Limb (tissue), 2 donors: ENCODE data around the gene NPM3.

ENCODE experiments used
- DNase-seq, 2 donors: peaks; one replicate each; pipeline ENCODE4 v3.0.0-alpha.2; 2016; ENCODE audit errors: extremely low spot score in 2 of 2

The NPM3 gene

DNA sequence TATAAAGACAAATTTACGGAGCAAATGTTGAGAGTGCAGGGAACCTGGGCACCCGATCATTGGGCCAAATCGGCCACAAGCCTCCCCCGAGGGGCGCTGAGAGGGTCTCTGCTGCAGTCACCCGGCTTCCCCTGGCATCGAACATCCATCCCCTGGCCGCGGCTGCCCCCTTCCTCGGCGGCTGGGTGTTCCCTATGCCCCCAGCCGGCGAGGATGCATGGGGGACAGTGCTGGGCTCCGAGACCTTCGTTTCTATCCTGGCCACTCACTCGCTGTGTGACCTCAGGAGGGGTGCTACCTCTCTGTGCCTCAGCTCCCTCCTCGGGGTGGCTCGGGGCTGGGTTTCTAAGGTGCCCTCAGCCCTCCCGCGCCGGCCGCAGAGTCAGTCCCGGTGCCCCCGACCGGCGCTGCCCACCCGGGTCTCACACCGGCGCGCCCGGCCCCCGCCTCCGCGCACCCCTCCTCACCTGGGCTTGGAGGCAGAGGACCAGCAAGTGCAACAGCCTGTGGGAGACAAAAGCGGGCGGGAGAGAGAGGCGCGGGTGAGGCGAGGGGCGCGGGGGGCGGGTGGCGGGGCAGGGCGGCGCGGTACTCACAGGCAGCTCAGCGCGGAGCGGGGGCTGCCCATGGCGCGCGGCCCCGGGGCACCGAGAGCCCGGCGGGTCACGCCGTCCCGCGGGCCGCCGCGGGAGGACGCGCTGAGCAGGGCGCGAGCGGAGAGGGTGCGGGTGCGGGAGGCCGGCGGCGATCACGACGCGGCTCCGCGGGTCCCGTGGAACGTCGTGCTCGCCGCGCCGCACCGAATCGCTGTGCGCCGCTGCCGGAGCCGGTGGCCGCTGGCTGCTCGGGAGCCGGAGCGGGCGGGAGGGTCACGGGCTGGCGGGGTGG, 7.7 kb downstream of the NPM3 start, which contains the start of gene FGF8:
TSS of gene FGF8 (minus strand) at position 842 of the 888 bp plus-strand sequence. CDS start at position 628, 214 bp downstream.
- DNase-seq, result peak in 1 of 2 donors; percentile 42

DNA sequence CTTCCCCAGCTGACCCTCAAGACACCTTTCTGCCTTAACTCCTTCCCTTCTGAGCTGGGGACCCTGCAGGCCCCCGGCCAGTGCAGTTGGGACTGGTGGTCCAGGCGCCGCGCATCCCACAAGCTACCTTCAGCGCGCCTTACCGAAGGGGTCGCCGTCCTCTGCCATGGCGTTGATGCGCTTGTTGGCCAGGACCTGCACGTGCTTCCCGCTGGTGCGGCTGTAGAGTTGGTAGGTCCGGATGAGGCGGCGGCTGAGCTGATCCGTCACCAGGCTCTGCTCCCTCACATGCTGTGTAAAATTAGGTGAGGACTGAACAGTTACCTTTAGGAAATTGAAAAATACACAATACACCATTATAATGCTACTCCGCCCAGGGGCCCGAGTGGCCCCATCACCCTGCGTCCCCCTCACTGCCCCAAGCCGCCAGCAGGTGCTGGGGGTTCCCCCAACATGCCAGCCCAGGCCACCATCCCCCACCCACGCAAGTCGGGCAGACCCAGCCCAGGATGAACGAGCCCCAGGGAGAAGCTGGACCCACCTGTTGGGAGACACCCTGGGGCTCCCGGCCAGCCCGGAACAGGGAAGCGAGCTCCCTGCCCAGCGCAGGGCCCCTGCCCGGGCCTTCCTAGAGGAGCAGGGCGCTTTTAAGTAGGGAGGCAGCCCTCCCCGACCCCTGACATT, 8.5 kb downstream of the NPM3 start:
- DNase-seq, result no peak

DNA sequence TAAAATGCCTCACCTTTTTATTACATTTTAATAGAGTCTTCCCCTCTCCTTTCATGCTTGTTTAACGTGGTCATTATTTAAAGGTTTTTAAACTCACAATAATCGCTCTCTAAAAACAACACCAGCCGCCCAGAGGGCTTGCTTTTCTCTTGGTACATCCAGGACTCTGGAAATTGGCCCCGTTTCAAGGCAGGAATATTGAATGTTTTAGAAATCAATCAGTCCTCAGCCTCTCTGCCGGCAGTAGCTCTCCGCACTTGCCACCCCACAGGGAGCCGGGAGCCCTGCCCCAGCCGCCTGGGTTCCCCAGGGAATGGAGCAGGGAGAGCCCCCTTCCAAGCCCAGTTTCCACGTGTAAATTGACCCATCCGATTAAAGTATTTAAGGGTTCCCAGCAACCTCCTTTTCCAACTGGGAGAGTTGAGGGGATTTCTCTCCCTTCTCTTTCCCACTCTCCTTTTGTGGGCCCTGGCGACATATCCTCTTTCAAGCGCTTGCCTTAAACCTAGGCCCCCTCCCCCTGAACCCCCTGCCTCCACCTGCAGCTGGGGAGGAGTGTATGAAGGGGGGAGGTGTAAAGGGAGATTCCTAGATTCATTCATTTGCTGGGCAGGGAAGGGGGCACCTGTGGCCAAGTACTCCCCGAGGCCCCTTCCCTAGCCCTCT, 9.2 kb downstream of the NPM3 start:
- DNase-seq, result no peak

DNA sequence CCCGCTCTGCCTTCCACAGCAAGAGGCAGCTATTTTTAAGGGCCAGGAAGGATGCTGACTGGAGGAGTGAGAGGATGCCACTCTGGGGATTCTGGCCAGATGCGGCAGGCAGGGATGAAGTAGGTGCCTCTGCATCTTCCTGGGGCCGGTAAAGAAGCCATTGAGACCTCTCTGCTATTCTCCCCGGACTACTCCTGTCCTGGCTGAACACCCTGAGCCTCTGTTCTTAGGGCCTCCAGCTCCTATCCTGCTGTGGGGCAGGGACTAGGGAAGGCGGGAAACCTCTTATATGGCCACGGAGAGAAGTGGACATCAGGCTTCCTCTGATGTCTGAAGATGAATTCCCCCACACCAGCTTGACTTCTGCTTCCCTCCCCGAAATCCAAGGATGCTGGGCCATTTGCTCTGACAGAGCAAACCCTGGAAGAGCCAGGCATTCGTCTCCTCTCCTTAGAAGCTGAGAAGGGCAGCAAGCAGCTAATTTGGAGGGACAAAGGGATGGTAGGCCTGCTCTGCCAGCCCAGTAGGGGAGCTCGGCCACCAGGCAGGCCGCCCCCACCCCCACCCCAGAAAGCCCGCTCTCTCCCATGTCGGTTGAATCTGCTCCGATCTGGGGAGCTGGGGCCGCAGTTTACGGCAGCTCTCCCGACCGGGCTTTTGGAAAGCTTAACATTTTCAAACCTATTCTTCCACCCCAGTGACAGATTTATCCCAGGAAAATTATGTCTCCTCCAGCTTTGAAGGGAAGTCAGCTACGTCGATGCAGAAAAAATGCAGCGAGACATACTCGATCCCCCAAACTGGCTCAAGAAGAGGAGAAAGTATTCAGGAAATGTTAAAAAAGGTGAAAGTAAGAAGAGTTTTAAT, 10.1 kb downstream of the NPM3 start:
- no peak for DNase-seq

DNA sequence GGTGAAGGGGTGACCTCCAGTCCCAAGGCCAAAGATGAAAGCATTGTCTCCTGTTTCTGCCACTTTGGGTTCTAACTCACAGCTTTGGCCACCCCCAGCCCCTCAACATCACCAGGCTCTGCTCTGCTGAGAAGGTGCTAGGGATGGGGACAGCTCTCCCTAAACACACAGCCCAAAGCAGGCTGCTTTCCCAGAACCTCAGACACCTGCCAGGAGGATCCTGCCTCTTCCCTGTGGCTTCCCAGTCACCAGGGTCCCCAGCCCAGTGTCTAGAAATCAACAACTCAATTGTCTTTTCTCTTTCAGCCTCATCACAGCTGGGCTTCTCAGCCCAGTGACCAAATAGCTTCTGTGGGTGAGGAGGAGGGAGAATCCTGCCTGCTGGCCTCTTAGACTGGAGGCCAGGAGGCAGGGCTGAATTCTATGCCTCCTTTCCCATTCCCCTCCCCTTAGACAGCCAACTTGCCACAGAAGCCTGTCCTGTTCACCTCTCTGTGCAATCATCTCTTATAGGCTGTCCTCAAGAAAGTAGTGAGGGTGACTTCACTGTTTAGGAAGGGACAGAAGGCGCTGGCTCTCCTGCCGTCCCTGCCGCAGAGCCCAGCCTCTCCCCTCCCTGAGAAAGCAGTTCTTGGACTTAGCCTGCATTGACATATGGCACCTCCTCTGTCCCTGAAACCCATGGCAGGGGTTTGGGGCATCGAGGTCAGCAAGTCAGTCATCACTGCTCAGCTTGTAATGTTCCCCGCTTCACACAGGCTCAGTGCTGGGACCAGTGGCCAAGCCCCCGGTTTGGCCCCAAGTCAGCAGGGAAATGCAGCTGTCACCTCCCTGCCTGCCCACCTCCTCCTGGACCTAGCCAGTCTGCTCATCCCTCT, 11.0 kb downstream of the NPM3 start:
- no peak for DNase-seq

DNA sequence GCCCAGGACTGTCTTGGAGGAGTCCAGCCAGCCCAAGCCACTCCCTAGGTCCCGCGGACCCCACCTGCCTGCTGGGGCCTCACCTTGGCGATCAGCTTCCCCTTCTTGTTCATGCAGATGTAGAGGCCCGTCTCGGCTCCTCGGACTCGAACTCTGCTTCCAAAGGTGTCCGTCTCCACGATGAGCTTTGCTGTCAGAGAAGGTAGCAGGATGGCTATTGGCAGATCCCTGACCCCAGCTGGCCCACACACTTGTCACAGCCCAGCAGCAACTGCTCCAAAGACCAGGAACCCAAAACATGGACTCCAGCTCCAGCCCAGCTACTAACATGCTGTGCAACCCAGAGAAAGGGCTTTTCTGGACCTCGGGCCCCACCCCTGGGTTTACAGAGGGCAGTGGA, 11.9 kb downstream of the NPM3 start:
- DNase-seq, result no peak

DNA sequence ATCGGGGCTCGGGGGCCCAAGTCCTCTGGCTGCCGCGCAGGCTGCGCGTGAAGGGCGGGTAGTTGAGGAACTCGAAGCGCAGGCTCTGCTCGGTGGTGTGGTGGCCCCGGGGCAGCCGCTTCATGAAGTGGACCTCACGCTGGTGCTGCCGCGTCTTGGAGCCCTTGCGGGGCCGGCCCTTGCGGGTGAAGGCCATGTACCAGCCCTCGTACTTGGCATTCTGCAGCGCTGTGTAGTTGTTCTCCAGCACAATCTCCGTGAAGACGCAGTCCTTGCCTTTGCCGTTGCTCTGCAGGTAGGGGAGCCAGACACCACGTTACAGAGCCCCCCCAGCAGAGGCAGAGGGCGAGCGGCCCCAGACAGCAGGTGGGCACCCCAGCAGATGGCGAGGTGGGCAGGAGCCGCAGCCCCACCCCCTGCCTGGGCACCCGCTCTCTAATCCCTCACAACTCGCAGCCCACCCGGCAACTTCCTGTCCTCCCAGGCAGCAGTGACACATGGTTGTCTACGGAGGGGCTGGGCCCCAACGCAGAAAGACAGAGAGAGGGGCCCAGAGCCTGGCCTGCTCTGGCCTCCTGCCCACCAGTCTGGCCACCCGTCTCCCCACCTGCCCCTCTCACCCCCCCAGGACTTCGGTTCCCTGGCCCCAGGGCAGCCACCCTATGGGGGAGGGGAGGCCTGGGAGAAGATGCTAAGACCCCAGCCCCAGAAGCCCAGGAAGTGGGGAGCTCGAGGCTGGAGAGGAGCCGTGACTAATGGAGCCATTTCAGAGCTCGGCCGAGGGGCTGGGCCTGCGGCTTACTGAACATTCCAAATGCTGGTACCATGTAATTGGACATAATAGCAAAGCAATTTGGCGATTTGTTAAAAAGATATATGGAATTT, 12.7 kb downstream of the NPM3 start:
- DNase-seq, result no peak

DNA sequence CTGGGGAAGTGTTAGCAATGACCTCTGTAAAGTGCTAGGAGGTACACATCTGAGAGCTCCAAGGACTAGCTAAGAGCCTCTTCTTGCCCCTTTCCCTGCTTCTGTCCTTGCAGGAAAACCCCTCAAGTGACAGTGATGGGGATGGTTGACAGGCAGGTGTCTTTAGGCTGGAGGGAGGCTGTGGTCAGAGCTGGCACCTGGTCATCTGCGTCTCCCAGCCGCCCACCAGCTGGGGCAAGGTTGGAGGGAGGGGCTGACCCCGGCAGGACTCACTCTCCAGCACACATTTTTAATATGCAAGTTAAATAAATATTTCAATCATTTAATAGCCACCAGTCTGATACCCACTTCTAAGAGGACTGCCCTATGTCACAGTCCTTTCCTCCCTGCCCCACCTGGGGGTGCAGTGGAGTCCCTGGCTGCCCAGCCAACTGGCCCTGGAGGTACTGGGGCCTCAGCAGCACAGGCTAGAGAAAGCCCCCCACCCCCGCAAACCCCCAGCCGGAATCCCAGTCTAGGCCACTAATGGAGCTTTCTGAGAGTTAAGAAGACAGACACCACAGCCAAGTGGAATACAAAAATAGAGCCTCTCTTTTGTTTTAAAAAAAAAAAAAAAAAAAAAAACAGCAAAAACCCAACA, 13.6 kb downstream of the NPM3 start:
- DNase-seq, result no peak

DNA sequence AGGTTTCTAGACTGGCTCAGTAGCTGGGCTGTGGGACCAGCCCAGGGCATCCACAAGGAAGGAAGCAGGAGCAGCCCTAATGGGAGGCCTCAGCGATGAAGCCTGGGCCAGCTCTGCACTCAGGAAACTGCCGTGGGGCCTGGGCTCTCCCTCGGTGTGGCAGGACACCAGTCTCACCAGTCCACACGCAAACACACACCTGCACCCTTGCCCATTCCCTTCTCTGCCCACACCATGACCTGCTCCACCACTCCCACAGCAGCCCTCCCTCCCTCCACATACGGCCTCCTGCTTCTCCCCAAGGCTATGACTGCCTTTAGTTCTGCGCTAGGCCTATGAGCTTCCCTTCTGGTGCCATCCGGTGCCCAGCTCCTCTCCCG, 14.5 kb downstream of the NPM3 start:
- no peak for DNase-seq

DNA sequence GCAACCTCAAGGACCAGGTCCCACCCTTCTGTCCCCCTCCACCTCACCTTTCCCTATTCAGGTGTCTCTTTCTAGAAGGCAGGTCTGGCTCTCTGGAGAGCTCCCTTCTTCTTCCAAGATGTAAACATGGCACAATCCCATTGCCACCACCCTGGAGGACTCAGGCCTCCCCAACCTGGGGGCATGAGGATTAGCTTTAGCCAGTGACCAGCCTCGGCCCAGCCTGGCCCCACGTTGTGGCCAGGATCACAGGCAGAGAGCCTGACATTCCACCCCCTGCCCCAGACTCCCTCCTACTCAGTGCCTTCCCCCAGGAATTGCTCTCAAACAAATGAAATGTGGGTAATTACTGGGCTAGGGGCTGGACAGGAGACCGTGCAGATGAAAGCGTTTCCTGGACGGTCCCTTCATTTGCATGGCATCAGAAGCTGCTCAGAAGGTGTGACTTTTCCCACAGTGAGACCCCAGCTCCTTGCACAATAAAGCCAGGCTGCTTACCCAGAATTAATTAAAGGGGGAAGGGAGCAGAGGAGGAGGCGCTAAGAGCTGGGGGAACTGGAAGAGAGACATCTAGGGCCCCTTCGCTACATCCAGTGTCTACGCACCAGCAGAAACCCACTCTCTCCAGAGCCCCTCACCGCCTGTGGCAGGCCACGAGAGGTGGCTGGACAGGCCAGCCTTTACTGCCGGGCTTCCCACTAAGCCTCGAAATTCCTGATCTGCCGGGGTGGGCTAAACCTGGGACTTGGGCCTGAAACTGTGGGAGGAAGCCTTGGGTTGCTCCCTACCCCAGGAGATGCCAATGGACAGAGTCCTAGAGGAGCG, 15.1 kb downstream of the NPM3 start:
- DNase-seq, result no peak

DNA sequence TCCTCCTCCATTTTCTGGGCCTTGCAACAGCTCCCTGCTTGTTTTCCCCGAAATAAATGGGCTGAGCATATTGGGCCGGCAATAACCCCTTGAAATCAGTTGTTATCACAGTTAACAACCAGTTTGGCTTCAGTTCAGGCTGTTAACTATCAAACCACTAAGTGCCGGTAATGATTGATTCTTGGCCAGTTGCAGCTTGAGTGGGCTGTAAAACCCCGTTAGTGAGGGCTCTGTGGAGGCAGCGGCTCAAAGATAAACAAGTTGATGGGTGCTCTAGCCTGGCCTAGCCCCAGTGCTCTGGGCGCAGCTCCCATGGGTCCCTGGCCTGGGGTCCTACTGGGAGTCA, 15.7 kb downstream of the NPM3 start:
- DNase-seq, result no peak

DNA sequence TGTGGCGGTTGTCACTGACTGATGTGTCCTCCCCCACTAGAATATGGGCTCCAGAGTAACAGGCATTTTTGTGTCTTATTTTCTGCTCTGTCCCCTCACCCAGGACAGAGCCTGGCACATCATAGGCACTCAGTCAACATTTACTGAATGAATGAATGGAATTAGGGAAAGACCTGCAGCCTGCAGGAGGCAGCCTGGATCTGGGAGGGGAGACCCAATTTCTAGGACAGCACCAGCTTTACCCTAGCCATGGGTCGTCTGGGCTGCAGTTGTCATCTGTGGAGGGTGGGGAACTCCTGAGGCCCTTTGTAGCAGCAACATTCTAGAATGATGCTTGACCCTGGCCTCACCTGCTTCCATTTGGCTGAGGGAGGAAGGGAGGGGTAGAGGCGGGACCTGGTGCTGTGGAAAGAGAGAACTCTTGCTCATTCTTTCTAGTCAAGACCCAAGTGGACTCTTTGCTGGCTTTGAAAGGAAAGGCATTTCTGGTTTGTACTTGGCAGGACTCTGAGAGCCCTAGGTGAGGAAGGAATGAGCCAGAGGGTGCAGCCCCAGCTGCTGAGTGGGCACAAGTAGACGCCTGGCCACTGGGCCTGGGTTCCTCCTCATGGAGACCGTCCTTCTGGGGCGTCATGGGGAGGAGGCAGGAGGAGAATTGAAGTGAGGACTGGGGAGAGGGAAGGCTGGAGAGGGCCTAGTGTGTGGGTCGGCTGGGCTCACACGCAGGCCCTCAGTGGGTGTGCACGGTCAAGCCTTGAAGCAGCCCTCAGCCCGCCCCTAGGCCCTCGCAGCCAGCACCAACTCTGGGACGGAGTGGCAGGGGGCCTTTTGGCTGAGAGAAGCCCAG, 16.3 kb downstream of the NPM3 start:
- no peak for DNase-seq

DNA sequence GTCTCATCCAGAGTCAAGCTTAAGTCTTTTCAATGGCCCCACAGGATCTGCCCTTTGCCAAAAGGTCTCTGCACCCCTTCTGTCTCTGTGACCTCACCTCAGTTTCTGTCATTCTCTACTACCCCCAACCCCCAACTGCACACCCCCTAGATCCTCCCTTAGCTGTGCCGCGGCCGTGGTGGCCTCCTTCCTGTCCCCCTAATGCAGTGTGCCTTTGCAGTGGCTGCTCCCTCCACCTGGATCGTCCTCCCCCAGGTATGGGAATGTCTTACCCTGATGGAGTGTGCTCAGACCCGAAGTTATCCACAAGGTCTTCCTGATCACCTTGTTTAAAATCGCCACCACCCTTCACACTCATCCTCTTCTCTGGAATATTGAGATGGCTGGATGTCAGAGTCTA, 16.9 kb downstream of the NPM3 start:
- no peak for DNase-seq

DNA sequence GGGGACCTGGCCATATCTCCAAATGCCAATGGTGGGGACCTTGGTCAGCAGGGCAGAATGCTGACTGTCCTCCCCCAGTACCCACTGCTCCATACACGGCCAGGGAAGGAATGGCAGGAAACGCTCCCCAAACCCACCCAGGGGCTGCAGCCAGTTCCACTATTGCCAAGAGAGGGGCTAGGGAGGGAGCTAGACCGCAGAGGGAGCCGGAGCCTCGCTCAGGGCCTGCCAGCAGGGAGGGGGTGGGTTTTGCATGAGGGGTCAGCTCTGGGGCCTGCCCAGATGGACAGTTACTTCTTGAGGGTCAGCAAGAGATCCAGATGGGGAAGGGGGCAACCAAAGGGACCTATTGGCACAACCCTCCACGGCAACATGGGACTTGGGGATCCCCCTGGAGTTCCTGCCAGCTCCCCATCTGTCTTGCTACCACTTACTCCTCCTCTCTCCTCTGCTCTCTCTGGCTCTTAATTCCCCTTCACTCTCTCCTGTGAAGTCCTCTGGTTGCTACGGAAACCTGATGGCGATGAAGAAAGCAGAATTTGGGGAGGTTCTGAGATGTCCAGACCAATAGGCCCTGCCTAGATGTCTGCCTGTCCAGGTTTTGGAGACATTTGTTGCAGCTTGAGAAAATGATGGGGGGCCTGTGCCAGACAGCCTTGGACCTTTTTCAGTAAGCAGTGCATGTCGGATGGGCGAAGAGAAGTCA, 20.0 kb downstream of the NPM3 start:
- DNase-seq, result no peak

DNA sequence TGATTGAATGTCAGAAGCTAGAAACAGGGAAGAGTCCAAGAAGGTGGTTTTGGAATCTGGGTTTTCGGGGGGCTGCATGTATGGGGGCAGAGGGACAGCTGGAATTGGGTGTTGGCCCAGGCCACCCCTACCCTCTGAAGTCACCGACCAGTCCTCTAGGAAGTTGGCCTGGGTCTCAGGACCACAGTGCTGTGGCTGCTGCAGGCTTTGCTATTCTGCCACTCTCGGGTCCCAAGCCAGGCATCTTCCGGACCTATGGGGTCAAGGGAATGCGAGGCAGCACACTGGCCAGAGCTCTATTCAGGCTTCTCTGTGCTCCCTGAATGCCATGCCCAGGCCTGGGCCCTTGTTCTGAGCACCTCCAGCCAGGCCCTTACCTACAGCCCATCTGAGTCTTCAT, 20.5 kb downstream of the NPM3 start:
- no peak for DNase-seq

DNA sequence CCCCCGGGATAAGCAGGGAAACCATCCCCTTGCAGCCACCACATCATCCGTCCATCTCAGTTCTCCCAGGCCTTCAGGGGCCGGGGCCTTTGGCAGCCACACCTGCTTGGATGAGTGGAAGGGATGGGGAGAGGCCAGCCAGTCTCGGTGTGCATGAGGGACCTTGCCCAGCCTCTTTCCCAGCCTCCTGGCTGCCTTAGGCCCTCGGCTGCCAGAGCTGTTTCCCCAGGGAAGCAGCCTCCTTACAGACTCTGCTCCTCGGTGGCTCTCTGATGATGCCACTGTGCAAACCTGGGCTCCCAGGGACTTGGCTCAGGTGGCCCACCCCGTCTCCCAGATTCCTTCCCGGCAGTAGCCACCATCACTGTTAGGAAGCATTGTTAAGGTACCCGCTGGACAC, 22.0 kb downstream of the NPM3 start:
- no peak for DNase-seq

DNA sequence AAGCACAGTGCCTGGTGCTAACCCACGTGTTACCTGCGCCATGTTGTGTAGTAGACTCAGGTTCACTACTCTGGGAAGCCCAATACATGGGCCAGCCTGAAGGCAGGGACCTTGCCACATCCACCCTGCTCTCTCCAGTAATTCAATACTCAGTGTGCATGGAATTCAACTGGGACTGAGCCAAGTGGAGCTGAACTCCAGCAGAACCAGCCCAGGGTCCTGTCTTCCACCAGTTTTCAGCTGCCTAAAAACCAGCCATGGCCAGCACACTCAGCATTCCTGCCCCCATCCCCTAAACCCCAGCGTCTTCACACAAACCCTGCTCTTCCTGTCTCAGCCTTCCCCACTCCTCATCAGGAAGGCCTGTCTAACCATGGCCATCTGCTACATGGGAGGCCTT, 22.7 kb downstream of the NPM3 start:
- DNase-seq, result no peak
